CD4-positive, alpha-beta T cell (primary cell): Measurements from ENCODE around the gene TBC1D2. TPM values are rescaled to one million over a fixed set of nuclear protein-coding genes. Genes with fewer than 3 reads are reported as not detected.
A peak's percentile ranks its signal among the peaks of the same experiment; 100 is the strongest.

Experiments
- ATAC-seq: fragments of 200-7000 bp; cut with Tn5 transposase; one replicate; pipeline ENCODE4 v1.10.0; 2022; ENCODE audit warnings: mild to moderate bottlenecking; ENCODE audit not compliant: poor library complexity
- CTCF ChIA-PET: fragments of 350-600 bp; sonication (Branson Sonifier 250); formaldehyde crosslinking; loops from one replicate; lab custom pipeline; 2021; ENCODE audit warnings: antibody characterized with exemption, inconsistent platforms; lab: Charles Lee
- POLR2A ChIA-PET: fragments of 350-600 bp; sonication (Branson Sonifier 250); formaldehyde crosslinking; loops from one replicate; lab custom pipeline; 2021; ENCODE audit warnings: antibody characterized with exemption, inconsistent platforms; lab: Charles Lee
- DNase-seq, 14 experiments: peaks; one replicate each; pipeline ENCODE4 v3.0.0-alpha.2; 2013 to 2020; ENCODE audit warnings: mixed read lengths in 2 of 14
- H3K27ac ChIP-seq, 2 donors: one replicate each; pipeline versions ENCODE4 v1.5.1 to v1.7.0; 2013; ENCODE audit warnings: low read length in 2 of 2, low read depth in 1 of 2, mild to moderate bottlenecking in 1 of 2
- H3K27me3 ChIP-seq, 2 experiments: 1 replicate in 1 of 2; 2 replicates in 1 of 2; pipeline versions ENCODE4 v1.6.1 to v1.7.0; 2013; ENCODE audit warnings: low read length in 2 of 2, control low read depth in 1 of 2, mild to moderate bottlenecking in 1 of 2, moderate library complexity in 1 of 2; ENCODE audit not compliant: insufficient read depth in 2 of 2, control insufficient read depth in 1 of 2
- H3K36me3 ChIP-seq: one replicate; pipeline ENCODE4 v1.6.1; 2013; ENCODE audit warnings: low read length, control low read depth; ENCODE audit not compliant: insufficient read depth
- H3K4me1 ChIP-seq: one replicate; pipeline ENCODE4 v1.6.1; 2013; ENCODE audit warnings: low read length, control low read depth; ENCODE audit not compliant: insufficient read depth
- H3K4me3 ChIP-seq: one replicate; pipeline ENCODE4 v1.5.1; 2013; ENCODE audit warnings: mild to moderate bottlenecking, low read length, moderate library complexity
- H3K9me3 ChIP-seq, 2 experiments: 1 replicate in 1 of 2; 2 replicates in 1 of 2; pipeline versions ENCODE4 v1.6.1 to v1.7.0; 2013; ENCODE audit warnings: low read length in 2 of 2, mild to moderate bottlenecking in 2 of 2, control low read depth in 1 of 2, moderate library complexity in 1 of 2; ENCODE audit not compliant: control insufficient read depth in 1 of 2, insufficient read depth in 1 of 2
- H3K27ac Mint-ChIP-seq: one replicate; pipeline ENCODE4 v1.8.0; 2020; ENCODE audit warnings: mixed read lengths
- H3K27me3 Mint-ChIP-seq: one replicate; pipeline ENCODE4 v1.8.0; 2021; ENCODE audit warnings: mixed read lengths
- H3K36me3 Mint-ChIP-seq: one replicate; pipeline ENCODE4 v1.8.0; 2021; ENCODE audit warnings: low read depth, mixed read lengths
- H3K4me1 Mint-ChIP-seq: one replicate; pipeline ENCODE4 v1.8.0; 2021; ENCODE audit warnings: low read depth, mixed read lengths
- H3K4me3 Mint-ChIP-seq: one replicate; pipeline ENCODE4 v1.8.0; 2020; ENCODE audit warnings: mild to moderate bottlenecking, mixed read lengths
- H3K9me3 Mint-ChIP-seq: one replicate; pipeline ENCODE4 v1.8.0; 2020; ENCODE audit warnings: mixed read lengths
- intact Hi-C, 2 experiments: fragments of 100-400 bp; cut with DNase I in 1 of 2; cut with micrococcal nuclease in 1 of 2; formaldehyde crosslinking; loops; one replicate each; pipeline versions ENCODE4 v1.15.1 to v1.9.0; 2023 to 2025; cut with DNase I, micrococcal nuclease
- polyA plus RNA-seq, 2 donors: library from polyadenylated mRNA; unstranded; fragments of 120-200 nt; gene quantifications; one replicate each; pipeline ENCODE4 v1.2.1, GENCODE V29; 2013
- total RNA-seq, 174 experiments: library from RNA in 2 of 174; stranded (reverse) in 2 of 174; gene quantifications; one replicate each; pipeline ENCODE4 v1.2.3 and lab custom pipeline; 2021 to 2026
- TF ChIP-seq, protein P1 (sequence below): fragments of 200-600 bp; IDR thresholded peaks from one replicate; pipeline ENCODE4 v1.8.0; 2022; ENCODE audit warnings: antibody characterized with exemption, mild to moderate bottlenecking

The TBC1D2 gene, protein sequence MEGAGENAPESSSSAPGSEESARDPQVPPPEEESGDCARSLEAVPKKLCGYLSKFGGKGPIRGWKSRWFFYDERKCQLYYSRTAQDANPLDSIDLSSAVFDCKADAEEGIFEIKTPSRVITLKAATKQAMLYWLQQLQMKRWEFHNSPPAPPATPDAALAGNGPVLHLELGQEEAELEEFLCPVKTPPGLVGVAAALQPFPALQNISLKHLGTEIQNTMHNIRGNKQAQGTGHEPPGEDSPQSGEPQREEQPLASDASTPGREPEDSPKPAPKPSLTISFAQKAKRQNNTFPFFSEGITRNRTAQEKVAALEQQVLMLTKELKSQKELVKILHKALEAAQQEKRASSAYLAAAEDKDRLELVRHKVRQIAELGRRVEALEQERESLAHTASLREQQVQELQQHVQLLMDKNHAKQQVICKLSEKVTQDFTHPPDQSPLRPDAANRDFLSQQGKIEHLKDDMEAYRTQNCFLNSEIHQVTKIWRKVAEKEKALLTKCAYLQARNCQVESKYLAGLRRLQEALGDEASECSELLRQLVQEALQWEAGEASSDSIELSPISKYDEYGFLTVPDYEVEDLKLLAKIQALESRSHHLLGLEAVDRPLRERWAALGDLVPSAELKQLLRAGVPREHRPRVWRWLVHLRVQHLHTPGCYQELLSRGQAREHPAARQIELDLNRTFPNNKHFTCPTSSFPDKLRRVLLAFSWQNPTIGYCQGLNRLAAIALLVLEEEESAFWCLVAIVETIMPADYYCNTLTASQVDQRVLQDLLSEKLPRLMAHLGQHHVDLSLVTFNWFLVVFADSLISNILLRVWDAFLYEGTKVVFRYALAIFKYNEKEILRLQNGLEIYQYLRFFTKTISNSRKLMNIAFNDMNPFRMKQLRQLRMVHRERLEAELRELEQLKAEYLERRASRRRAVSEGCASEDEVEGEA
- total RNA-seq (1 to 10 TPM; 2.9 to 4.0 TPM), total RNA-seq (lab: John Stamatoyannopoulos, UW) (1.8 to 19.8 (median 8.4) reads per million in 172 experiments)
- 8.1 TPM for polyA plus RNA-seq (2013, experiment 1 of 2)
- 8.6 TPM for polyA plus RNA-seq (2013, experiment 2 of 2)

DNA sequence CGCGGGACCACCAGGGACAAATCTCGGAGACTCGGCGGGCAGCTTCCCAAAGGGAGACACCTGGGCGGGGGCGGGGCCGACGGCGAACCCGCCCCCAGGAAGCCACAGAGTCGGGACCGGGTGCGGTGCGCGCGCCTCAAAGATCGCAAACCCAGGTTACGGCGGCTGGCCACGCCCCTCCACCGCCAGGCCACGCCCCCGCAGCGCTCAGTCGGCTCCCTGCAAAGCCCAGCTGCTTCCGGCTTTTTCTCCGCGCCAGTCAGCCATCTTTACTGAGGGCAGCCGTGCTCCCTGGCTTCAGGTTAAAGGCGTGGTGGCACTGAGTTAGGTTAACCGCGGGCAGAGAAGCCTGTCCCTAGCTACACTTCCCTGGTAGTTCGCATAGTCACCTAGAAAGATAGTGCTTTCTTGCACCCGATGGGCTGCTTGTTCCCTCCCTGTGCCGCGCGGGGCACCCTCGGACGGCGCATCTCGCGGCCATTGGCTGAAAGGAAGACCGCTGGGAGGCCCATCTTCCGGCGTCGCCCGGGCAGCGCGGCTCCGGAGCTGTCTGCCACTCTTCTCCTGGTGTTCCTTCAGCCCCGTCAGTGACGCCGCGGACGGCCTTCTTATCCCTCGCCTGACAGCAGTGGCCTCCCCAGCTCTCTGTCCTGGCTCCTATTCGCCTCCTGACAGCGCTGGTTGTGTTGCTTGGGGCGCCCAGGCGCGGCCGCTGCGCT, at the start of gene TBC1D2:
Gene TBC1D2 (minus strand): TSS at position 72 of the 719 bp plus-strand sequence. CDS start 108 bp downstream, outside the sequence.
- DNase-seq (peak; percentile 95 to 99 (median 98)), ATAC-seq (peak; percentile 86)
- Mint-ChIP-seq H3K36me3 (peaks cover 13% of the 10 kb centered on the region), H3K27ac (peak within 1 kb of the TSS; percentile 92), H3K9me3 (no peaks in the 10 kb centered on the region), H3K4me1 (peaks cover 34% of the 10 kb centered on the region), H3K27me3 (no peaks in the 10 kb centered on the region), H3K4me3 (peak within 1 kb of the TSS; percentile 99)
- TF ChIP-seq, protein P1, sequence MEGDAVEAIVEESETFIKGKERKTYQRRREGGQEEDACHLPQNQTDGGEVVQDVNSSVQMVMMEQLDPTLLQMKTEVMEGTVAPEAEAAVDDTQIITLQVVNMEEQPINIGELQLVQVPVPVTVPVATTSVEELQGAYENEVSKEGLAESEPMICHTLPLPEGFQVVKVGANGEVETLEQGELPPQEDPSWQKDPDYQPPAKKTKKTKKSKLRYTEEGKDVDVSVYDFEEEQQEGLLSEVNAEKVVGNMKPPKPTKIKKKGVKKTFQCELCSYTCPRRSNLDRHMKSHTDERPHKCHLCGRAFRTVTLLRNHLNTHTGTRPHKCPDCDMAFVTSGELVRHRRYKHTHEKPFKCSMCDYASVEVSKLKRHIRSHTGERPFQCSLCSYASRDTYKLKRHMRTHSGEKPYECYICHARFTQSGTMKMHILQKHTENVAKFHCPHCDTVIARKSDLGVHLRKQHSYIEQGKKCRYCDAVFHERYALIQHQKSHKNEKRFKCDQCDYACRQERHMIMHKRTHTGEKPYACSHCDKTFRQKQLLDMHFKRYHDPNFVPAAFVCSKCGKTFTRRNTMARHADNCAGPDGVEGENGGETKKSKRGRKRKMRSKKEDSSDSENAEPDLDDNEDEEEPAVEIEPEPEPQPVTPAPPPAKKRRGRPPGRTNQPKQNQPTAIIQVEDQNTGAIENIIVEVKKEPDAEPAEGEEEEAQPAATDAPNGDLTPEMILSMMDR: peak; percentile 11
- H3K9me3 ChIP-seq: no peaks in the 10 kb centered on the region
- H3K4me1 ChIP-seq: peaks cover 39% of the 10 kb centered on the region
- peaks cover 9% of the 10 kb centered on the region for H3K36me3 ChIP-seq
- ChIA-PET POLR2A (interaction anchor here (0.7 to 3.9 kb wide), 40 partner anchors 8 to 1689 kb away, joined by 3 to 98 read pairs (median 4); partner anchors contain the start of genes ALG2, ANP32B, CORO2A and GALNT12), CTCF (interaction anchor here (0.8 to 2.0 kb wide), 12 partner anchors 8 to 333 kb away, joined by 3 to 14 read pairs (median 4); partner anchors contain the start of gene TRMO)
- intact Hi-C loops: loop anchor here (2.0 to 10.0 kb wide), 9 partner anchors 151 to 1403 kb away; partner anchors contain the start of genes NANS (in 2 of the 2), ANP32B (in 1 of the 2), TDRD7 (in 1 of the 2) and TRMO (in 1 of the 2)
- peak within 1 kb of the TSS; percentile 79 to 83 for H3K27ac ChIP-seq
- no peaks in the 10 kb centered on the region for H3K27me3 ChIP-seq
- H3K4me3 ChIP-seq: peak within 1 kb of the TSS; percentile 81

DNA sequence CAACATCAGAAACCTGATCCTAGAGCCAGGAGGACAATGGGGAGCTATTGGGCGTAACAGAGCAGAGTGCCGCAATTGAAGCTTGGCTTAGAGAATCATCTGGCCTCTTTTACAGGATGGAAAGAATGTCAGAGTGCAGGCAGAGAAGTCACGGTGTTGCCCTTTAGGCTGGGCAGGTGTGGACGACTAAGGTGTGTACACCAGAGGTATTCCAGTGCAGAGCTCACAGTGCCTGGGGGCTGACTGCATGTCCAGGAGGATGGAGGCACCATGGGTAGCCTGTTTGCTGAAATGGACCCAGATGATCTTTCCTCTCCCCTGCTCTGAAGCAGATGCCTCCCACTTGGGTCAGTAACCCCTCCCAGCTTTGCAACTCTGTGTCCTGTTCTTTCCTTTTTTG, 48.9 kb upstream of the TBC1D2 start:
- H3K27me3 Mint-ChIP-seq: no peaks in the 10 kb centered on the region
- DNase-seq (no peak), ATAC-seq (no peak)
- Histone ChIP-seq H3K4me1 (no peaks in the 10 kb centered on the region), H3K9me3 (no peaks in the 10 kb centered on the region), H3K36me3 (no peaks in the 10 kb centered on the region), H3K27me3 (peaks cover 0 to 2% of the 10 kb centered on the region in 2 experiments), H3K27ac (no peak overlapping the region), H3K4me3 (no peak overlapping the region)
- TF ChIP-seq, protein P1: no peak
- ChIA-PET CTCF (no interaction called here), POLR2A (no interaction called here)
- intact Hi-C loops: loop anchor here in 1 of 2 experiments (10.0 kb wide), 1 partner anchor 560 kb away; no protein-coding TSS in a partner anchor
- H3K4me3 Mint-ChIP-seq: no peak overlapping the region
- H3K27ac Mint-ChIP-seq: no peak overlapping the region
- H3K36me3 Mint-ChIP-seq: no peaks in the 10 kb centered on the region
- no peaks in the 10 kb centered on the region for H3K4me1 Mint-ChIP-seq
- H3K9me3 Mint-ChIP-seq: no peaks in the 10 kb centered on the region
